Natural killer cell (primary cell): ENCODE data around the gene SETBP1. TPM values are rescaled to one million over a fixed set of nuclear protein-coding genes. Genes with fewer than 3 reads are reported as not detected.

Experiments
- ATAC-seq, 3 donors: fragments of 150-1000 bp in 2 of 3; fragments of 200-7000 bp in 1 of 3; cut with Tn5 transposase; 1 replicate in 1 of 3; 2 replicates in 2 of 3; pipeline ENCODE4 v1.10.0; 2021; ENCODE audit warnings: mild to moderate bottlenecking in 2 of 3, moderate library complexity in 2 of 3
- DNase-seq, 2 donors: peaks; one replicate each; pipeline versions ENCODE4 v3.0.0 to v3.0.0-alpha.2; 2013 to 2021; ENCODE audit warnings: mixed read lengths in 1 of 2
- H3K27ac ChIP-seq: one replicate; pipeline ENCODE4 v1.5.1; 2013; ENCODE audit warnings: mild to moderate bottlenecking, low read length
- H3K27me3 ChIP-seq: one replicate; pipeline ENCODE4 v1.6.1; 2013; ENCODE audit warnings: low read length; ENCODE audit not compliant: control insufficient read depth, insufficient read depth
- H3K36me3 ChIP-seq: one replicate; pipeline ENCODE4 v1.6.1; 2013; ENCODE audit warnings: low read length; ENCODE audit not compliant: control insufficient read depth, insufficient read depth
- H3K4me1 ChIP-seq: one replicate; pipeline ENCODE4 v1.6.1; 2013; ENCODE audit warnings: low read length; ENCODE audit not compliant: control insufficient read depth, insufficient read depth
- H3K4me3 ChIP-seq: one replicate; pipeline ENCODE4 v1.5.1; 2013; ENCODE audit warnings: low read length
- H3K9me3 ChIP-seq: one replicate; pipeline ENCODE4 v1.6.1; 2013; ENCODE audit warnings: low read length; ENCODE audit not compliant: control insufficient read depth, insufficient read depth
- H3K27ac Mint-ChIP-seq, 2 donors: one replicate each; pipeline ENCODE4 v1.8.0; 2022; ENCODE audit warnings: mild to moderate bottlenecking in 2 of 2, mixed read lengths in 2 of 2, moderate library complexity in 1 of 2
- H3K27me3 Mint-ChIP-seq, 2 donors: one replicate each; pipeline ENCODE4 v1.8.0; 2022; ENCODE audit warnings: low read depth in 2 of 2, mixed read lengths in 2 of 2
- H3K36me3 Mint-ChIP-seq: one replicate; pipeline ENCODE4 v1.8.0; 2022; ENCODE audit warnings: mixed read lengths
- H3K4me1 Mint-ChIP-seq, 2 donors: one replicate each; pipeline ENCODE4 v1.8.0; 2022; ENCODE audit warnings: mixed read lengths in 2 of 2
- H3K4me3 Mint-ChIP-seq: one replicate; pipeline ENCODE4 v1.8.0; 2022; ENCODE audit warnings: mild to moderate bottlenecking, moderate library complexity, mixed read lengths
- H3K9me3 Mint-ChIP-seq, 2 donors: one replicate each; pipeline ENCODE4 v1.8.0; 2022; ENCODE audit warnings: mixed read lengths in 2 of 2
- CTCF ChIP-seq: fragments of 200-600 bp; IDR thresholded peaks from one replicate; pipeline ENCODE4 v1.8.0; 2022; ENCODE audit warnings: antibody characterized with exemption
- WGBS: methylation state at CpG from one replicate; pipeline ENCODE4 v1.1.7; 2013; ENCODE audit warnings: missing lambda C conversion rate; ENCODE audit not compliant: insufficient coverage; 5-methylcytosine and 5-hydroxymethylcytosine counted together
- intact Hi-C: fragments of 100-400 bp; cut with micrococcal nuclease; formaldehyde crosslinking; loops from one replicate; pipeline ENCODE4 v1.14.2; 2022
- total RNA-seq, 4 donors: library from RNA; stranded (reverse); fragments of 120-200 nt in 1 of 4; gene quantifications; one replicate each; pipeline versions ENCODE4 v1.2.3 to v1.2.4, GENCODE V29; 2013 to 2022

Gene SETBP1
- total RNA-seq, 3 donors from 2014 or later (not counting 1 experiment from before 2014, with no cell fraction given): 36.0 to 46.6 (median 41.2) TPM

GRCh38 chr18:45090526-45091140 is 409.9 kb downstream of the SETBP1 start:
- no peak overlapping the region for H3K27ac ChIP-seq
- no peak overlapping the region for H3K4me3 Mint-ChIP-seq
- DNase-seq (no peak), ATAC-seq (no peak)
- intact Hi-C loops: no loop called here
- no peaks in the 10 kb centered on the region for H3K9me3 Mint-ChIP-seq
- peaks cover 0 to 4% of the 10 kb centered on the region in 2 donors for H3K4me1 Mint-ChIP-seq
- H3K4me3 ChIP-seq: no peak overlapping the region
- H3K36me3 Mint-ChIP-seq: no peaks in the 10 kb centered on the region
- no peak overlapping the region for H3K27ac Mint-ChIP-seq
- peaks cover 7 to 12% of the 10 kb centered on the region in 2 donors for H3K27me3 Mint-ChIP-seq
- H3K36me3 ChIP-seq: no peaks in the 10 kb centered on the region
- H3K4me1 ChIP-seq: no peaks in the 10 kb centered on the region
- no peaks in the 10 kb centered on the region for H3K9me3 ChIP-seq
- no peaks in the 10 kb centered on the region for H3K27me3 ChIP-seq
- whole genome bisulfite sequencing: 92% methylated on average over 7 of the region's 7 CpGs
- TF ChIP-seq CTCF: no peak

GRCh38 chr18:45100321-45101105 is 419.8 kb downstream of the SETBP1 start:
- ATAC-seq: no peak
- no peak overlapping the region for H3K4me3 ChIP-seq
- no peak for TF ChIP-seq CTCF
- H3K36me3 ChIP-seq: no peaks in the 10 kb centered on the region
- peaks cover 28 to 34% of the 10 kb centered on the region in 2 donors for H3K4me1 Mint-ChIP-seq
- no peaks in the 10 kb centered on the region for H3K9me3 Mint-ChIP-seq
- peaks cover 20% of the 10 kb centered on the region for H3K4me1 ChIP-seq
- H3K4me3 Mint-ChIP-seq: no peak overlapping the region
- H3K27me3 ChIP-seq: no peaks in the 10 kb centered on the region
- no peaks in the 10 kb centered on the region for H3K36me3 Mint-ChIP-seq
- no peak overlapping the region for H3K27ac Mint-ChIP-seq
- H3K27me3 Mint-ChIP-seq: peaks cover 15 to 45% of the 10 kb centered on the region in 2 donors
- WGBS: 95% methylated on average over 2 of the region's 4 CpGs
- intact Hi-C loops: no loop called here
- H3K9me3 ChIP-seq: no peaks in the 10 kb centered on the region
- DNase-seq: no peak
- H3K27ac ChIP-seq: no peak overlapping the region

- Histone ChIP-seq H3K9me3 (no peaks in the 10 kb centered on the region), H3K4me3 (no peak overlapping the region), H3K27me3 (no peaks in the 10 kb centered on the region), H3K27ac (no peak overlapping the region), H3K4me1 (peaks cover 29% of the 10 kb centered on the region), H3K36me3 (no peaks in the 10 kb centered on the region)
- DNase-seq (no peak), ATAC-seq (no peak)
- peaks cover 31 to 37% of the 10 kb centered on the region in 2 donors for H3K4me1 Mint-ChIP-seq
- 100% methylated on average over 2 of the region's 3 CpGs for WGBS
- H3K4me3 Mint-ChIP-seq: no peak overlapping the region
- no peak overlapping the region for H3K27ac Mint-ChIP-seq
- peaks cover 12 to 38% of the 10 kb centered on the region in 2 donors for H3K27me3 Mint-ChIP-seq
- no peaks in the 10 kb centered on the region for H3K9me3 Mint-ChIP-seq
- intact Hi-C loops: no loop called here
- H3K36me3 Mint-ChIP-seq: no peaks in the 10 kb centered on the region
- no peak for TF ChIP-seq CTCF
These were observed 421.4 kb downstream of the SETBP1 start for GRCh38 chr18:45102126-45102525.
